Astrocyte of the cerebellum (primary cell): ENCODE data around the gene SHISA9.

Source experiments
- DNase-seq: peaks from one replicate; pipeline ENCODE4 v3.0.0-alpha.2; 2011; ENCODE audit warnings: low read depth
- H3K4me3 ChIP-seq: 2 replicates; pipeline ENCODE4 v1.5.1; 2011; ENCODE audit warnings: mild to moderate bottlenecking, low read depth, low read length, moderate library complexity
- CTCF ChIP-seq: IDR thresholded peaks from 2 replicates; pipeline ENCODE4 v1.5.1; 2012; ENCODE audit warnings: low read length, low read depth, moderate library complexity, mild to moderate bottlenecking; ENCODE audit errors: missing control alignments
- in situ Hi-C: cut with HindIII; loops from 2 replicates; pipeline ENCODE4 v1.10.0; 2017; ENCODE audit warnings: low sequenced_read_pairs

The SHISA9 gene

GRCh38 chr16:13098536-13098935 is 197.1 kb downstream of the SHISA9 start:
- no peak for DNase-seq
- H3K4me3 ChIP-seq, result no peak overlapping the region
- in situ Hi-C loops, result no loop called here
- TF ChIP-seq CTCF, result no peak

- no peak for TF ChIP-seq CTCF
- no peak overlapping the region for H3K4me3 ChIP-seq
- no peak for DNase-seq
- in situ Hi-C loops, result no loop called here
These were observed 198.4 kb downstream of the SHISA9 start for GRCh38 chr16:13099822-13100221.

GRCh38 chr16:13100970-13101369 is 199.6 kb downstream of the SHISA9 start:
- no peak for DNase-seq
- TF ChIP-seq CTCF, result no peak
- H3K4me3 ChIP-seq, result no peak overlapping the region
- in situ Hi-C loops, result no loop called here

- TF ChIP-seq CTCF, result no peak
- in situ Hi-C loops, result no loop called here
- no peak overlapping the region for H3K4me3 ChIP-seq
- DNase-seq, result no peak
These were observed 200.4 kb downstream of the SHISA9 start for GRCh38 chr16:13101828-13102227.

- no peak for DNase-seq
- no peak for TF ChIP-seq CTCF
- in situ Hi-C loops, result no loop called here
- H3K4me3 ChIP-seq, result no peak overlapping the region
These were observed 201.0 kb downstream of the SHISA9 start for GRCh38 chr16:13102401-13102800.

GRCh38 chr16:13103831-13104530 is 202.6 kb downstream of the SHISA9 start:
- H3K4me3 ChIP-seq, result no peak overlapping the region
- no peak for TF ChIP-seq CTCF
- DNase-seq, result no peak
- in situ Hi-C loops, result no loop called here

- in situ Hi-C loops, result no loop called here
- DNase-seq, result no peak
- no peak overlapping the region for H3K4me3 ChIP-seq
- no peak for TF ChIP-seq CTCF
These were observed 203.4 kb downstream of the SHISA9 start for GRCh38 chr16:13104772-13105171.
